Tibial nerve (tissue), 4 donors: Measurements from ENCODE around the gene MRTFA. TPM values are rescaled to one million over a fixed set of nuclear protein-coding genes. Genes with fewer than 3 reads are reported as not detected.

ENCODE experiments used
- DNase-seq, 2 donors: peaks; one replicate each; pipeline ENCODE4 v3.0.0-alpha.2; 2019; ENCODE audit warnings: low spot score in 2 of 2
- H3K27ac ChIP-seq, 4 donors: fragments of 200-600 bp; sonication (generic) in 3 of 4; one replicate each; pipeline ENCODE4 v1.5.1; 2017 to 2019; ENCODE audit warnings: mild to moderate bottlenecking in 1 of 4
- H3K27me3 ChIP-seq, 2 donors: fragments of 200-600 bp; sonication (generic) in 1 of 2; one replicate each; pipeline versions ENCODE4 v1.5.1 to v1.6.0; 2017 to 2019
- H3K36me3 ChIP-seq, 3 donors: fragments of 200-600 bp; sonication (generic); one replicate each; pipeline ENCODE4 v1.5.1; 2018 to 2019
- H3K4me1 ChIP-seq, 4 donors: fragments of 200-600 bp; sonication (generic) in 3 of 4; one replicate each; pipeline ENCODE4 v1.5.1; 2017 to 2019
- H3K4me3 ChIP-seq, 4 donors: fragments of 200-600 bp; sonication (generic) in 3 of 4; one replicate each; pipeline ENCODE4 v1.5.1; 2017 to 2019; ENCODE audit warnings: mild to moderate bottlenecking in 1 of 4, moderate library complexity in 1 of 4
- H3K9me3 ChIP-seq, 4 donors: fragments of 200-600 bp; sonication (generic) in 3 of 4; one replicate each; pipeline ENCODE4 v1.5.1; 2017 to 2019
- CTCF ChIP-seq, 5 experiments: fragments of 200-600 bp in 3 of 5; fragments of 450-650 bp in 2 of 5; sonication (generic) in 3 of 5; IDR thresholded peaks; one replicate each; pipeline ENCODE4 v1.5.1; 2016 to 2019; ENCODE audit warnings: antibody characterized with exemption in 5 of 5, mild to moderate bottlenecking in 3 of 5, moderate library complexity in 2 of 5
- EP300 ChIP-seq, 2 donors: sonication (generic); formaldehyde crosslinking; IDR thresholded peaks; one replicate each; pipeline ENCODE4 v1.6.1; 2017; ENCODE audit warnings: antibody characterized with exemption in 2 of 2, mild to moderate bottlenecking in 1 of 2
- POLR2A ChIP-seq, 2 donors: fragments of 450-650 bp; IDR thresholded peaks; one replicate each; pipeline ENCODE4 v1.6.1; 2017; ENCODE audit warnings: antibody characterized with exemption in 2 of 2, mild to moderate bottlenecking in 2 of 2, moderate library complexity in 2 of 2
- WGBS, 2 donors: methylation state at CpG; one replicate each; pipeline ENCODE4 v1.1.5; 2018; 5-methylcytosine and 5-hydroxymethylcytosine counted together
- total RNA-seq, 4 donors: library from RNA; depleted of rRNA; stranded (reverse); fragments of >200 nt; gene quantifications; one replicate each; pipeline ENCODE4 v1.1.0, GENCODE V29; 2016

The MRTFA gene
- total RNA-seq, 4 donors from 2014 or later, result 69.7 to 119 (median 104) TPM

DNA sequence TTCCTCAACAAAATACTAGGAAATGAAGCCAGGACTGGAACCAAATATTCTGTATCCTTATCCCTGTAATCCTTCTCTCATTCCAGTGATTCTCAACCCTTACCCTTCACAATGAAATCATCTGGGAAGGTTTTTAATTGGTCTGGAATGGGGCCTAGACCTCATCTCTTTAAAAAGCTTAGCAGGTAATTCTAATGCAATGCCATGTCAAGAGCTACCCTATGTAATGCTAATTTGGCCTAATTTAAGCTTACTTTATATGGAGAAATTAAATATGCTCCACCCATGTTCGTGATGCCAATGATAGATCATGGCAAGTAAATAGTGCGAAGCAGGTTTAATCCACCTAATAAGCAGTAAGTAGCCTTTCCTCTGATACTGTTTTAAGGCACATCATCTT lies 164.5 kb downstream of the MRTFA start:
- WGBS, 2 donors, result 92 to 100% methylated on average over 2 of the region's 2 CpGs
- TF ChIP-seq POLR2A (IDR thresholded peaks at IDR 0.05) (no peak), EP300 (IDR thresholded peaks at IDR 0.05) (no peak), CTCF (IDR thresholded peaks at IDR 0.05) (no peak)

GRCh38 chr22:40469181-40469580 lies 167.3 kb downstream of the MRTFA start:
- WGBS, 2 donors, result 94% methylated on average over 5 of the region's 5 CpGs
- Histone ChIP-seq H3K9me3 (no peaks in the 10 kb centered on the region), H3K4me1 (peaks cover 0 to 9% (median 6%) of the 10 kb centered on the region in 4 donors), H3K36me3 (no peaks in the 10 kb centered on the region), H3K27me3 (no peaks in the 10 kb centered on the region), H3K4me3 (no peak overlapping the region), H3K27ac (no peak overlapping the region)
- TF ChIP-seq EP300 (IDR thresholded peaks at IDR 0.05) (no peak), CTCF (IDR thresholded peaks at IDR 0.05) (no peak), POLR2A (IDR thresholded peaks at IDR 0.05) (no peak)
- DNase-seq, result no peak

More for the DNA sequence above, 164.5 kb downstream of the MRTFA start:
- Histone ChIP-seq H3K4me1 (peaks cover 0 to 14% (median 6%) of the 10 kb centered on the region in 4 donors), H3K9me3 (no peaks in the 10 kb centered on the region), H3K4me3 (no peak overlapping the region), H3K27ac (no peak overlapping the region), H3K27me3 (no peaks in the 10 kb centered on the region), H3K36me3 (peaks cover 0 to 6% (median 0%) of the 10 kb centered on the region in 3 donors)
- DNase-seq, result no peak

- H3K9me3 ChIP-seq, result no peaks in the 10 kb centered on the region
- DNase-seq, result no peak
- H3K4me3 ChIP-seq, result no peak overlapping the region
- H3K36me3 ChIP-seq, result no peaks in the 10 kb centered on the region
- H3K27me3 ChIP-seq, result no peaks in the 10 kb centered on the region
- no peak for TF ChIP-seq POLR2A (IDR thresholded peaks at IDR 0.05)
- TF ChIP-seq EP300 (IDR thresholded peaks at IDR 0.05), result no peak
- peaks cover 0 to 9% (median 6%) of the 10 kb centered on the region in 4 donors for H3K4me1 ChIP-seq
- no peak overlapping the region for H3K27ac ChIP-seq
Measured at GRCh38 chr22:40468616-40469015, 167.9 kb downstream of the MRTFA start.

DNA sequence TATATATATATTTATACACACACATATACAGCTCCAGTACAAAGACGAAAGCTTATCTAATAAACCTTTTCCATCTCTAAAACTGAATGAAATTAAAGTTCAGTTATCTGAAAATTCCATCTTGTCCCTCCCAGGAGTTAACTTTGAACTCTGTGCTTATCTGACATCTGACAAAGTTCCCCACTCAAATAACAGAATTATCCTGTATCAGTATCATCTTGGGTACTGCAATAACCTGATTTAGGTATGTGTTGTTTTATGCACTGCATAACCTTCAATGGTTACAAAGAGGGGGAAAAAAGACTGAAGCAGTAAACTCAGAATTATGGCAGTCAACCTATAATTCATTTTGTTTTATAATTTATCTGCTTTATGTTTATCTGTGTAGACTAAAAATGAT lies 169.5 kb downstream of the MRTFA start:
- Histone ChIP-seq H3K36me3 (no peaks in the 10 kb centered on the region), H3K4me3 (no peak overlapping the region), H3K27ac (no peak overlapping the region), H3K9me3 (no peaks in the 10 kb centered on the region), H3K4me1 (peaks cover 0 to 16% (median 8%) of the 10 kb centered on the region in 4 donors), H3K27me3 (no peaks in the 10 kb centered on the region)
- no peak for DNase-seq
- TF ChIP-seq POLR2A (IDR thresholded peaks at IDR 0.05), result no peak
- no peak for TF ChIP-seq CTCF (IDR thresholded peaks at IDR 0.05)
- no peak for TF ChIP-seq EP300 (IDR thresholded peaks at IDR 0.05)
- WGBS, 2 donors, result 91 to 92% methylated on average over 1 of the region's 1 CpG

DNA sequence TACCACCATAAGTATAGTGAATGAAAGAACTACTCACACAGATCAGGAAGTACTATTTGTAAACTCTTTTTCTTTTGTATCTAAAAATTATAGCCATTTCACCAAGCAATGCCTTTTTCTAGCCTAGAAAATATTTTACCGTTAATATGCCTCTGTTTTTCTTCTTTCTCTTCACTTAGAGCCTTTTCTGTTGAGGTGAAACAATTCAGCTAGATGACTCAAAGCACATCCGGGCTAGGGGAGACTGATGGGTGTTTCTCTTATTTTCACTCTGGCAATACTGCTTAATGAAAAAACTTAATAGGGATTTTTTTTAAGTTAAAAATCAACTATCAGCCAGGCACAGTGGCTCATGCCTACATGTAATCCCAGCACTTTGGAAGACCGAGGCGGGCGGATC lies 172.8 kb downstream of the MRTFA start:
- H3K27ac ChIP-seq, result peak overlapping the region in 1 of 4 donors; percentile 68
- peaks cover 0 to 13% (median 6%) of the 10 kb centered on the region in 4 donors for H3K4me1 ChIP-seq
- no peak for DNase-seq
- 77 to 79% methylated on average over 5 of the region's 5 CpGs for WGBS, 2 donors
- no peak for TF ChIP-seq EP300 (IDR thresholded peaks at IDR 0.05)
- no peak for TF ChIP-seq POLR2A (IDR thresholded peaks at IDR 0.05)
- H3K27me3 ChIP-seq, result no peaks in the 10 kb centered on the region
- peak overlapping the region in 1 of 4 donors; percentile 35 for H3K4me3 ChIP-seq
- peaks cover 0 to 10% (median 0%) of the 10 kb centered on the region in 3 donors for H3K36me3 ChIP-seq
- no peaks in the 10 kb centered on the region for H3K9me3 ChIP-seq

DNA sequence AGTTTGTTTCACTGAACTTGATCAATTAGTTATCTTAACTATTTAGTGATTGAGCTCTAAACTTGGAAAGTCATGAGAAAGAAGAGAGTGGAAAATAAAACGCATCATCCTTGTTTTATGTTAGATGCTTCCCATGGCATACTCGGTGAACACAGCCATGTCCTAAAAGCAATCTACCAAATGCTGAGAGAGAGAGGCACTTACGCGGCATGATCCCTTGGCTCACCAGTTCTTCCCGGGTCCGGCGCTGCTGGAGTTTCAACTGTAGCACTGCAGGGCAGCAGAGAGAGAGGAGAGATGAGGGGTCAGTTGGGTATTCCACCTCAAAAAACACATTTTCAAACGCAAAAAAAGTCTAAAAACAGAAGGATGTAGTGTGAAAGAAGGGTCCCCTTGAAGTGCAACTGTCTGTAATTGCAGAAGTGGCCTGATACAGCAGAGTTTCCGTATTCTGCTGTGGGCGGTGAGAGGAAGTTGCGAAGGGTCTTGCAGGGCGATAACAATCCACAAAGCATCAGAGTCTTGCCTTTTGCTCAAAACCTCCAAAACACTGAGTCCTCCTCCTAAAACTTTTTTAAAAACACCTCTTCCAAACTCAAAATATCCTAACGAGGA lies 173.4 kb downstream of the MRTFA start:
- H3K4me3 ChIP-seq, result peak overlapping the region in 2 of 4 donors; percentile 31 to 35
- H3K27ac ChIP-seq, result peak overlapping the region in 1 of 4 donors; percentile 68
- peaks cover 0 to 10% (median 0%) of the 10 kb centered on the region in 3 donors for H3K36me3 ChIP-seq

More for the DNA sequence above, 173.4 kb downstream of the MRTFA start:
- Histone ChIP-seq H3K9me3 (no peaks in the 10 kb centered on the region), H3K27me3 (no peaks in the 10 kb centered on the region), H3K4me1 (peaks cover 0 to 10% (median 3%) of the 10 kb centered on the region in 4 donors)
- 75 to 79% methylated on average over 13 of the region's 13 CpGs for WGBS, 2 donors
- TF ChIP-seq CTCF (IDR thresholded peaks at IDR 0.05), result no peak
- TF ChIP-seq POLR2A (IDR thresholded peaks at IDR 0.05), result no peak
- TF ChIP-seq EP300 (IDR thresholded peaks at IDR 0.05), result no peak
- DNase-seq, result no peak
